ENCODE data around the gene DYNLT4.
"Not testable (repeated sequence)": the region's sequence is repeated elsewhere in the genome, so short reads cannot be mapped to it uniquely, and the experiment has no call there.

The DYNLT4 gene

GRCh38 chr1:44777969-44778635 lies 29.0 kb downstream of the DYNLT4 start:
- no peak for DNase-seq
- H3K9me3 ChIP-seq, result no peaks in the 10 kb centered on the region
- H3K27me3 ChIP-seq, result no peaks in the 10 kb centered on the region
- H3K36me3 ChIP-seq, result peaks cover 46% of the 10 kb centered on the region
- no peaks in the 10 kb centered on the region for H3K4me1 ChIP-seq
- H3K4me3 ChIP-seq (ENCODE audit: low read depth, low read length), result peak overlapping the region; percentile 89
- TF ChIP-seq, protein P1, sequence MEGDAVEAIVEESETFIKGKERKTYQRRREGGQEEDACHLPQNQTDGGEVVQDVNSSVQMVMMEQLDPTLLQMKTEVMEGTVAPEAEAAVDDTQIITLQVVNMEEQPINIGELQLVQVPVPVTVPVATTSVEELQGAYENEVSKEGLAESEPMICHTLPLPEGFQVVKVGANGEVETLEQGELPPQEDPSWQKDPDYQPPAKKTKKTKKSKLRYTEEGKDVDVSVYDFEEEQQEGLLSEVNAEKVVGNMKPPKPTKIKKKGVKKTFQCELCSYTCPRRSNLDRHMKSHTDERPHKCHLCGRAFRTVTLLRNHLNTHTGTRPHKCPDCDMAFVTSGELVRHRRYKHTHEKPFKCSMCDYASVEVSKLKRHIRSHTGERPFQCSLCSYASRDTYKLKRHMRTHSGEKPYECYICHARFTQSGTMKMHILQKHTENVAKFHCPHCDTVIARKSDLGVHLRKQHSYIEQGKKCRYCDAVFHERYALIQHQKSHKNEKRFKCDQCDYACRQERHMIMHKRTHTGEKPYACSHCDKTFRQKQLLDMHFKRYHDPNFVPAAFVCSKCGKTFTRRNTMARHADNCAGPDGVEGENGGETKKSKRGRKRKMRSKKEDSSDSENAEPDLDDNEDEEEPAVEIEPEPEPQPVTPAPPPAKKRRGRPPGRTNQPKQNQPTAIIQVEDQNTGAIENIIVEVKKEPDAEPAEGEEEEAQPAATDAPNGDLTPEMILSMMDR (IDR thresholded peaks at IDR 0.05; ENCODE audit: low read depth, low read length), result no peak

DNA sequence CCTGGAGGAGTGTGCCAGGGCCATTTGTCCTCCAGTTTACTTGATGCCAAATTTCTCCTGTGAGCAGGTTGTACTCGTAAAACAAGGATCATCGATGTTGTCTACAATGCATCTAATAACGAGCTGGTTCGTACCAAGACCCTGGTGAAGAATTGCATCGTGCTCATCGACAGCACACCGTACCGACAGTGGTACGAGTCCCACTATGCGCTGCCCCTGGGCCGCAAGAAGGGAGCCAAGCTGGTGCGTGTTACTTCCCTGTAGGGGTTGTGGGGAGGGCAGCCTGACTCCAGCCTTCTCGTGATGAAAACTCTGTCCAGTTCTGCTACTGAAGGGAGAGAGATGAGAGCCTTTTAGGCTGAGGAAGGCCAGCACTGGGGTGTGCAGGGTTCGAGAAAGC lies 29.6 kb downstream of the DYNLT4 start:
- no peak for DNase-seq
- Histone ChIP-seq H3K27me3 (no peaks in the 10 kb centered on the region), H3K36me3 (peaks cover 46% of the 10 kb centered on the region), H3K9me3 (no peaks in the 10 kb centered on the region), H3K4me1 (no peaks in the 10 kb centered on the region), H3K4me3 (ENCODE audit: low read depth, low read length) (peak overlapping the region; percentile 89)
- TF ChIP-seq, protein P1 (IDR thresholded peaks at IDR 0.05; ENCODE audit: low read depth, low read length), result no peak

DNA sequence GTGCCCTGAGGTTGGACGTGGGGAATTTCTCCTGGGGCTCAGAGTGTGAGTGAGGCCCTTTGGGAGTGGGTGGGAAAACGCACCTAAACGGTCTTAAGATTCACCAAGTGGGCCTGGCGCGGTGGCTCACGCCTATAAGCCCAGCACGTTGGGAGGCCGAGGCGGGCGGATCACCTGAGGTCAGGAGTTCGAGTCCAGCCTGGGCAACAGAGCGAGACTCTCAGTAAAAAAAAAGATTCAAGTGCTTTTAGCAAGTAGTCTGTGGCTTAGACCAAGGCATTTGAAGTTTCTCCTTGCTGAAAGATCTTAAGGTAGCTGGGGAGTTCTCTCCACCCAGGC lies 30.5 kb downstream of the DYNLT4 start:
- TF ChIP-seq, protein P1 (IDR thresholded peaks at IDR 0.05; ENCODE audit: low read depth, low read length), result no peak
- no peak for DNase-seq
- Histone ChIP-seq H3K36me3 (peaks cover 46% of the 10 kb centered on the region), H3K27me3 (no peaks in the 10 kb centered on the region), H3K4me3 (ENCODE audit: low read depth, low read length) (peak overlapping the region; percentile 89), H3K9me3 (no peaks in the 10 kb centered on the region), H3K4me1 (no peaks in the 10 kb centered on the region)

DNA sequence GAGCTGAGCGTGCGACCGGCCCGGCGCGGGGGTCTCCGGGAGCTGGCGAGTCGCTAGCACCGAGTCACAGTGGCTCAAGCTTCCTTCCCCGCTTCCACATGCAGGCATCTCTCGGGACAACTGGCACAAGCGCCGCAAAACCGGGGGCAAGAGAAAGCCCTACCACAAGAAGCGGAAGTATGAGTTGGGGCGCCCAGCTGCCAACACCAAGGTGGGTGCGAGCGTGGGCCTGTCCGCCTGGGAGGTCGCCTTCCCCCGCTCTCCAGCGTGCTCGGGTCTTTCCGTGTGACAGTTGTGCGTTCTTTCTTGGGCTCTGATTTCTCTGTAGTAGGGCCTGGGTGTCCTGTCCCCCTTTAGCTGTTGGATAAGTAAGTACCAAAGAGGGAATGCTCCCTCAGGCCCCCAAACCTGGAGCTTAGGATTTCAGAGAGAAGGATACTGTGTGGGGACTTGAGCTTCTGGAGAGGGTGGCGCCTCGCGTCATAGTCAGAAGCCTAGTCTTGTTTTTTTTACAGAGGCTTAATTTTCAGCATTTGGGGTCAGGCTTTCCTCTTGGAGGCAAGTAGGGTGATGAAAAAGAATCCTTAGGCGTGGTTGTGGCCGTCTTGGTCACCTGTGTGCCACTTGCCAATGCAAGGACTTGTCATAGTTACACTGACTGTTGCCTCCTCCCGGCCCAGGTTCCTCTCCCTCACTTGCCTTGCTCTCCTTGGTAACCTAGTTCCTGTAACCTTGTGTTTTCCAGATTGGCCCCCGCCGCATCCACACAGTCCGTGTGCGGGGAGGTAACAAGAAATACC lies 31.0 kb downstream of the DYNLT4 start:
- Histone ChIP-seq H3K27me3 (no peaks in the 10 kb centered on the region), H3K4me3 (ENCODE audit: low read depth, low read length) (peak overlapping the region; percentile 89), H3K36me3 (peaks cover 45% of the 10 kb centered on the region), H3K9me3 (no peaks in the 10 kb centered on the region), H3K4me1 (no peaks in the 10 kb centered on the region)
- TF ChIP-seq, protein P1 (IDR thresholded peaks at IDR 0.05; ENCODE audit: low read depth, low read length), result no peak
- no peak for DNase-seq

DNA sequence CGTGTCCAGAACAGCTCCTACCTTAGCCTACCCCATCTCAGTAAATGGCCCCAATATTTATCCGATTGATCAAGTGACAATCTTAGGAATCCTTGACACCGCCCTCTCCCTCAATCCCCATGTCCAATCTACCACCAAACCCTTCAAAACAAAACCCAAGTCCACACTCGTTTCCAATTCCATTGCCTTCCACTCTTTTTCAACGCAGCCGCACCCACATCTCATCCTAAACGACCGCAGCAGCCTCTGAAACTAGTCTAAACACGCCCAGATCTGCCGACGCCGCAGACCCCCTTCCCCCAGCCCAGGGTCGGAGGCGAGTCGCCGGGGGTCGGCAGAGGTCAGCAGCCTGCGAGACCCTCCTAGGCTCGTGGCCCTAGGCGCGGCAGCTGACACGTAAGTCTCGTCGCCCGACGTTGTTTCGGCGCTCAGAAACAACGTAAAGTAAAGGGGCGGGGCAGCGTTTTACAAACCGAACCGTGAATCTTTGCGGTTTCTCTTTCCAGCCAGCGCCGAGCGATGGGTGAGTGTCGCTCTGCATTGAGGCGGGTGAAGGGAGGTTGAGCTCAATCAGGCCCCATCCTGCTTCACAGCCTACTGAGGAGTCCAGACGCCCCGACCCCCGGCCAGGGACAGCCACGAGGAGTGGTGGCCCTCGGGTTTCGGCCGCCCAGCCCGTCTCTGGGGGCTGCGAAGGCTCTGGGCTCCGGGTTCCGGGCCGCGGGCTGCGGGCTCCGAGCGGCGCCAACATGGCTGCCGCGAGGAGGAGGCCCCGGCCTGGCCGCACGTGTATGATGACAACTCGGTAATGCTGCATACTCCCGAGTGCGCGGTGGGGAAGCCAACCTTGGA lies 31.8 kb downstream of the DYNLT4 start, which contains the start of gene RPS8:
Gene RPS8 (plus strand): TSS at position 463 of the 852 bp plus-strand sequence. CDS start 57 bp downstream, at position 520.
- Histone ChIP-seq H3K9me3 (no peaks in the 10 kb centered on the region), H3K36me3 (peaks cover 44% of the 10 kb centered on the region), H3K27me3 (no peaks in the 10 kb centered on the region), H3K4me1 (no peaks in the 10 kb centered on the region), H3K4me3 (ENCODE audit: low read depth, low read length) (peak within 1 kb of the TSS; percentile 89)
- TF ChIP-seq, protein P1 (IDR thresholded peaks at IDR 0.05; ENCODE audit: low read depth, low read length), result no peak
- peak; percentile 85 for DNase-seq

DNA sequence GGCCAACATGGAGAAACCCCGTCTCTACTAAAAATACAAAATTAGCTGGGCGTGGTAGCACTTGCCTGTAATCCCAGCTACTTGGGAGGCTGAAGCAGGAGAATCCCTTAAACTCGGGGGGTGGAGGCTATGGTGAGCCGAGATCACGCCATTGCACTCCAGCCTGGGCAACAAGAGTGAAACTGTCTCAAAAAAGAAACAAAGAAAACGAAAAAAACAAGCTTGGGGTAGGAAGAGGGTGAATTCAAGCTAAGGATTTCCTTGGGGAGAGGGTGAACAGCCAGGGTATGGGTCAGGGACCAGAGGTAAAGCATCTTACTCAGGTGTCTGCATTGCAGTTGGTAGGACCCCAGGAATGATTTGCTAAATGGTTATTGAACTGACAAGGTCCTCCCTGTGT lies 40.7 kb downstream of the DYNLT4 start:
- H3K9me3 ChIP-seq; H3K4me1 ChIP-seq; H3K4me3 ChIP-seq (ENCODE audit: low read depth, low read length); DNase-seq; H3K27me3 ChIP-seq: not testable (repeated sequence)
- peaks cover 12% of the 10 kb centered on the region for H3K36me3 ChIP-seq

All from BE2C (cell line).